Muscle layer of duodenum (tissue), 2 donors: Measurements from ENCODE around the gene PHLPP1.

Source experiments
- H3K27ac ChIP-seq: one replicate; pipeline ENCODE4 v1.7.0; 2013; ENCODE audit warnings: mild to moderate bottlenecking, low read length
- H3K27me3 ChIP-seq: one replicate; pipeline ENCODE4 v1.7.0; 2013; ENCODE audit warnings: low read depth, mild to moderate bottlenecking, control low read depth, low read length
- H3K36me3 ChIP-seq, 2 donors: one replicate each; pipeline ENCODE4 v1.7.0; 2013; ENCODE audit warnings: low read length in 2 of 2, control low read depth in 1 of 2, mild to moderate bottlenecking in 1 of 2; ENCODE audit not compliant: insufficient read depth in 2 of 2, control insufficient read depth in 1 of 2
- H3K4me1 ChIP-seq, 2 donors: one replicate each; pipeline ENCODE4 v1.7.0; 2013; ENCODE audit warnings: low read length in 2 of 2, mild to moderate bottlenecking in 2 of 2, control low read depth in 1 of 2, moderate library complexity in 1 of 2; ENCODE audit not compliant: insufficient read depth in 2 of 2, control insufficient read depth in 1 of 2
- H3K4me3 ChIP-seq, 2 donors: one replicate each; pipeline ENCODE4 v1.7.0; 2013; ENCODE audit warnings: low read length in 2 of 2, low read depth in 1 of 2, mild to moderate bottlenecking in 1 of 2
- H3K9me3 ChIP-seq, 2 donors: one replicate each; pipeline ENCODE4 v1.7.0; 2013; ENCODE audit warnings: low read length in 2 of 2, control low read depth in 1 of 2, mild to moderate bottlenecking in 1 of 2; ENCODE audit not compliant: control insufficient read depth in 1 of 2
- donor health status: healthy.

Gene PHLPP1

DNA sequence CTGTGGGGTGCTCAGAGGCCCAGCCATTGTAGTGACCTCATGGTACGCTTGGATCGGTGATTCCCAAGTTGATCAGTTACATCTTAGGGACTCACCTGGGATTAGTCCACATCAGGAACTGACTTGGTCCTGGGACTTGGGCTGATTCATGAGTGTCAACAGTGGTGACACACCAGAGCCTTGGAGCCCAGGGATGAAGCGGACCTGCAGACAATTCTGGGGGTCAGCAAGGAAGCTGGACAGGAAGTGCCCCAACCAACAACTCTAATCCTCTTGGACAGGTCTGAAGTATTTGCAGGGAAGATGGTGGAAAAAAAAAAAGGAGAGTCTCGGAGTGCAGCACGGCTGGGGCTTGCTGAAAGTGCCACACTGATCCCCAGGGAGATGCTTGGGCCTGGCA lies 288.6 kb downstream of the PHLPP1 start:
- Histone ChIP-seq H3K27me3 (no peaks in the 10 kb centered on the region), H3K36me3 (no peaks in the 10 kb centered on the region), H3K4me3 (no peak overlapping the region), H3K4me1 (peaks cover 0 to 2% of the 10 kb centered on the region in 2 donors), H3K27ac (no peak overlapping the region), H3K9me3 (no peaks in the 10 kb centered on the region)

DNA sequence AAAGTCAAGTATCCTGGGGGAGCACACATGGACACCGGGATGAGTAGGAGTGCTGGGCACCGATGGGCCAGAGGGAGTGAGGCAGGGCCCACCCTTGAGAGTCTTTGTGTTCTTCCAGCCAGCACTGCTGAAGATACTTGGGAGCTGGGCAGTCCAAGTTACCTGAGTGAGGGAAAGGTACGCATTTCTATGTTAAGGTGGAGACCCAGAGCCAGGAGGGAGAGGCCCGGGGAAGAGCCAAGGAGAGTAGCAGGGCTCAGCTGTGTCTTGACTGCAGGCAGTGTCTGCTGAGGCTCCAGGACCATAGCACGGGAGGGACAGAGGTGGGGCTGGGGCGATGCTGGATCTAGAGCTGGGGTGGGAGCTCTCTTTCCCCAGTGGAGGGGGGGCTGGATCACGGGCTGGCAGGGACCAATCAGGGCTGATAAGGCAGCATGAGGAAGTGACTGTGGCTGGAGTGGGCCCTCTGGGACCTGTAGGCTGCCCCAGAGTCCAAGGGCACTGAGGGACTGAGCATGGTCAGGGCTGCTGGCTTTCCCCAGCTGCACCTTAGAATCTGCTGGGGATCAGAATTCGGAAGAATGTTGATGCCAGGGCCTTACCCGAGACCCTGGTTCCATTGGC lies 289.2 kb downstream of the PHLPP1 start:
- H3K9me3 ChIP-seq: no peaks in the 10 kb centered on the region
- H3K27ac ChIP-seq: no peak overlapping the region
- H3K27me3 ChIP-seq: no peaks in the 10 kb centered on the region
- no peaks in the 10 kb centered on the region for H3K36me3 ChIP-seq
- H3K4me1 ChIP-seq: no peaks in the 10 kb centered on the region
- no peak overlapping the region for H3K4me3 ChIP-seq

DNA sequence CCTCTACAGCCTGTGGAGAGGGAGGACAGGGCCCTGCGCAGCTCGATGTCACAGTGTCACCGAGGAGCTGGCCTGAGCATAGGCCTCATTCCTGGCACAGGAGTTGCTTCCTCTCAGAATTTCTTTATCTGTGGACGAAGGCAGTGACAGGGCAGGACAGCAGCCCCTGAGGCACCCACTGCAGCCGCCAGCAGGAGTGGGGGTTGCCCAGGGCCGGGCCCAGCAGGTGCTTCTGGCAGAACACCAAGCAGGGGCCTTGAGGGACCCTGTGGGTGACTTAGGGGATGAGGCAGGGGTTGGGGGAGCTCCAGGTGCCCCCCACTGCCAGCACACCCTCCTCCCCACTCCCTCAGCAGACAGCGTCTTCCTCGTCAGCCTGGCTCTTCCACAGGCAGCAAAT lies 290.0 kb downstream of the PHLPP1 start:
- Histone ChIP-seq H3K9me3 (no peaks in the 10 kb centered on the region), H3K27ac (no peak overlapping the region), H3K4me1 (no peaks in the 10 kb centered on the region), H3K4me3 (no peak overlapping the region), H3K36me3 (no peaks in the 10 kb centered on the region), H3K27me3 (no peaks in the 10 kb centered on the region)

DNA sequence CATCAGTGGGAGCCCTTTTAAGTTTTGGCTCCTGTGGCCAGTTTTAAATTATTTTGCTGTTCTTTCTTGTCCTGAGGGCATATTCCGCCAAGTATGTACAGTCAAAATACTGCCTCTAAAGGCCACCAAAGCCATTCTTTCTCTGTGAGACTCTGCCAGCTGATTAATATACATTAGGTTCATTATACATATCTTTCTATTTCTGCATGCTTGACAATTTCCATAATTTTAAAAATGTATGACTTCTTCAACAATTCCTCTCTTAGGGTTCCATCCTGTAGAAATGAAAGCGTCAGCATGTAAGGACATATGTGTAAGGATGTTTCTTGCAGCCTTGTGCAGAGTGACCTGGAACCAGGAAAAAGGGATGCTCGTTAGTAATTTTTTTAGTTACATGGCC lies 291.9 kb downstream of the PHLPP1 start:
- no peak overlapping the region for H3K27ac ChIP-seq
- H3K4me3 ChIP-seq: no peak overlapping the region
- no peaks in the 10 kb centered on the region for H3K9me3 ChIP-seq
- no peaks in the 10 kb centered on the region for H3K36me3 ChIP-seq
- H3K4me1 ChIP-seq: no peaks in the 10 kb centered on the region
- no peaks in the 10 kb centered on the region for H3K27me3 ChIP-seq

DNA sequence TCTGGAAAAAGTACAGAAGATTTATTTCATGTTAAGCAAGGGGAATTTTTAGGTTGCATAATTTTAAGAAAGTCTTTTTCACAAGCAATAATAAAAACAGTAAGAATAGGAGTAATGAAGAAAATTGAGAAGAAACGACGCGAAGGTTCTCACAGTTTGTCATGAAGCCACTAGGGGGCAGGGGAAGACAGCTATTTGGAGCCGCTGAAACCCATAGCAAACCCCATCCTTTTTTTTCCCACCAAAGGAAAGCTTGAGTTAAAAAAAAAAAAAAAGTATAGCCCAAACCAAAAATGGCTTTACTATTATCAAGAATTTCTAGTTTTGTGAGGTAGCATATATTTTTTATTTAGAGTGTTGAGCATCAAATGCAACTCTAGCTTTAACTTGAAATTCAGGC lies 300.9 kb downstream of the PHLPP1 start:
- no peaks in the 10 kb centered on the region for H3K27me3 ChIP-seq
- no peaks in the 10 kb centered on the region for H3K4me1 ChIP-seq
- H3K27ac ChIP-seq: no peak overlapping the region
- peaks cover 0 to 8% of the 10 kb centered on the region in 2 donors for H3K9me3 ChIP-seq
- H3K36me3 ChIP-seq: no peaks in the 10 kb centered on the region
- no peak overlapping the region for H3K4me3 ChIP-seq

DNA sequence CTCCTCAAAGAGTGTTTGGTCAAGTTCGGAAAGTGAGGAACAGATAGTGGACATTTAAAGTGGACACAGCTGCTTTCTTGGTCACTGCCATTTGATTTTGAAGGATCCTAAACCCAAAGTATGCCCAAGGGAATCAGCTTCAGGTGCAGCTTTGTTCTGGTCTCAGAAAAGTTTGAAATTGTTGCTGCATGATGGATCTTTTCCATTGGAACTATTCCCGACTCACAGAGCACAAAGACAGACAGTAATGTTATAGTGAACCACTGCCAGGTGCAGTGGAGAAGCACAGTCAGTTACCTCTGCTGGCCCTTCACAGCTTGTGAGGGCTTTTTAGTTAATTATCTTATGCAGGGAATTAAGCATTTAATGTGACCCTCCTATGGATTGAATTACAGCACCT lies 301.7 kb downstream of the PHLPP1 start:
- no peaks in the 10 kb centered on the region for H3K36me3 ChIP-seq
- H3K4me1 ChIP-seq: no peaks in the 10 kb centered on the region
- H3K27ac ChIP-seq: no peak overlapping the region
- no peaks in the 10 kb centered on the region for H3K27me3 ChIP-seq
- peaks cover 0 to 8% of the 10 kb centered on the region in 2 donors for H3K9me3 ChIP-seq
- H3K4me3 ChIP-seq: no peak overlapping the region

DNA sequence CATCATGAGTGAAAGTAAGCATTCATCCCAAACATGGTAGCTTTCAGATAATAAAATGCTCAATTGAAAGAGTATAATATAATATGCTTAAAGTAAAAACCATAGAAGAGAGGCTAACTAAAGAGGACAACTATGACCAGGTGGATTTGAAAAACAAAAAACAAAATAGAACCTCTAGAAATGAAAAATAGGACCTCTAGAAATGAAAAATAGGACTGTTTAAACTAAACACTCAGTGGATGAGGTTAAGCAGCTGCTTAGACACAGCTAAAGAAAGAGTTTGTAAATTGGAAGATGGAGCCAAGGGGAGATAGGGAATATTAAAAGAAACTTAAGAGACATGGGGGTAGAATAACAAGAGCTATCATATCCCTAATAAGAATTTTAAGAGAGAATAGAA lies 302.6 kb downstream of the PHLPP1 start:
- H3K27ac ChIP-seq: no peak overlapping the region
- no peaks in the 10 kb centered on the region for H3K36me3 ChIP-seq
- H3K4me1 ChIP-seq: no peaks in the 10 kb centered on the region
- peaks cover 0 to 8% of the 10 kb centered on the region in 2 donors for H3K9me3 ChIP-seq
- no peaks in the 10 kb centered on the region for H3K27me3 ChIP-seq
- no peak overlapping the region for H3K4me3 ChIP-seq

DNA sequence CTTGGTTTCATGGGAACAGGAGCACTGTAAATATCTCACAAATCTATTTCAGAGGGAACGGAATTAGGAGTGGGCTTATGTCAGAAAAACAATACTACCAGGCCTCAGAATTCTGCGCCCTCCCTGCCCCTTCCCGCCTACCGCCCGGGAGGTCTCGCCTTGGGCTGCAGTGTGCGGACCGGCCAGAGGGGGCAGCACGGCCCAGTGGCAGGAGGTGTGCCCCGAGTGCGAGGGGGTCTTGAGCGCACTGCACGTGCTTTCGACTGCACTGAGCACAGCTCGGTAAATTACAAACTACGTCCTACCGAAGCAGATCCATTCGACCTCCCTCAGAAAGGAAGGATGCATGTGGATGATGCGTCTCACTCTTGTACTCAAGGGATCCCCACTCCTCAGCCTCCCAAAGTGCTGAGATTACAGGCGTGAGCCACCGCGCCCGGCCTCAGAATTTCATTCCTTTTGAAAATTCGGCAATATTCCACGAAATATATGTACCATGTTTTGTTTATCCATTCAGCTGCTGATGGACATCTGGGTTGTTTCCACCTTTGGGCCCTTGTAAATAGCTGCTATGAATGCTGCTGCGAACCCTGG lies 307.2 kb downstream of the PHLPP1 start:
- Histone ChIP-seq H3K4me3 (no peak overlapping the region), H3K36me3 (no peaks in the 10 kb centered on the region), H3K27ac (no peak overlapping the region), H3K4me1 (no peaks in the 10 kb centered on the region), H3K27me3 (no peaks in the 10 kb centered on the region), H3K9me3 (peaks cover 0 to 8% of the 10 kb centered on the region in 2 donors)

DNA sequence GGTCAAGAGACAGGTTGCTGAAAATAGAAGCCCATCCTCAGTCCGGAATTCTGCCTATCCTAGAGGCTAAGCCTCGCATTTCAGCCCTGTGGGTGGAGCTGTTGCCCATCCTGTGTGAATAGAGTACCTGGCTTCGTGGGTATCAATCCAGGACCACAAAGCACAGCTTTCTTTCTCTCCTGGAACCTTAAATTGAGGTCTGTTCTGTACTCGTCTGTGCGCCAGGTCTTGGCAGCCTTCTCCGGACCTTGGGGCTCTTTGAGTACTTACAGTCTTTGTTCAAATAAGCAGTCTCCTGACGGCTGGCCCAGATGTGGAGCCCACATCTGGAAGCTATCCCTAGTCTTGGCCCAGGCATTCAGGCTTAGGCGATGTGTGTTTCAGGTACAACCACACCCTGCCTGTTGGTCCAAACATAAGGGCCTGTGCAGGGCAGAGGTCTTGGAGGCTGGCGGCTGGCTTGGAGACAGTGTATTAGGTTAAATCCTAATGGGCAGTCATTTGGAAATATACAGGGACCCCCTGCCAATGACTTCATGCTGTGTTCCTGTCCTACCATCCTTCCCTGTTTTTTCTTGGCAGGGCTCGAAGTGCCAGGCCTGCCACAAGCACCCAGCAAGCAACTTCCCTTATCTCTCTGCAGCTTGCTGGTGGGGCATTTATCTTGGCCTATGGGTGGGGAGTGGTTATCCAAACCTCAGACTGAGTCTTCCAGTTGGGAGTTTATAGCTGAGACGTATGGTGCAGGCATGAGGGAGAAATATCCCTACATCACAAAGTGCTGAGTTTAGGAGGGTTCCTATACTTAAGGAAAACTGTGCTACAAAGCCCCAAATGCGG lies 310.1 kb downstream of the PHLPP1 start:
- H3K36me3 ChIP-seq: no peaks in the 10 kb centered on the region
- no peaks in the 10 kb centered on the region for H3K9me3 ChIP-seq
- no peaks in the 10 kb centered on the region for H3K4me1 ChIP-seq
- no peak overlapping the region for H3K4me3 ChIP-seq
- H3K27me3 ChIP-seq: no peaks in the 10 kb centered on the region
- H3K27ac ChIP-seq: no peak overlapping the region

DNA sequence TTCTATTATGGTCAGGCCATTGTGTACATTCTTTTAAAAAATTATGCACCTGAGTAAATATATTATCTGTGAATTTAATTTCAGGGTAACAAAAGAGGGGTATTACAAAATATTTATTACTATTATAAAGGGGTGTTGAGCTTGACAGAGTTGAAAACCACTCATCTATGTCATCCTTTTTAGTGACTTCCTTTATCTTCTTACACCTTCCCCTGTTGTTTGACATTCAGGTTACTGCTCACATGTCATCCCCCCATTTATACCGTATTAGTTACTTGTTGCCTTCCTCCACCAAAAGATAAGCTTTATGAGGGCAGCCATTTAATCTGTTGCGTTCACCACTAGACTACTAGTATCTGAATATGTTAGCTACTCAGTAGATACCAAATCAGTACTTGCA lies 313.0 kb downstream of the PHLPP1 start:
- Histone ChIP-seq H3K27ac (no peak overlapping the region), H3K4me3 (no peak overlapping the region), H3K36me3 (no peaks in the 10 kb centered on the region), H3K27me3 (no peaks in the 10 kb centered on the region), H3K9me3 (peaks cover 0 to 3% of the 10 kb centered on the region in 2 donors), H3K4me1 (no peaks in the 10 kb centered on the region)
